HG02973 (cell line): Measurements from ENCODE around the gene GZMH.
"Not testable (repeated sequence)": the region's sequence is repeated elsewhere in the genome, so short reads cannot be mapped to it uniquely, and the experiment has no call there.

ENCODE experiments used
- ATAC-seq: cut with Tn5 transposase; IDR thresholded peaks from one replicate; pipeline ENCODE4 v1.9.1; 2021; ENCODE audit warnings: moderate library complexity; ENCODE audit not compliant: unreplicated experiment

The GZMH gene, protein sequence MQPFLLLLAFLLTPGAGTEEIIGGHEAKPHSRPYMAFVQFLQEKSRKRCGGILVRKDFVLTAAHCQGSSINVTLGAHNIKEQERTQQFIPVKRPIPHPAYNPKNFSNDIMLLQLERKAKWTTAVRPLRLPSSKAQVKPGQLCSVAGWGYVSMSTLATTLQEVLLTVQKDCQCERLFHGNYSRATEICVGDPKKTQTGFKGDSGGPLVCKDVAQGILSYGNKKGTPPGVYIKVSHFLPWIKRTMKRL

DNA sequence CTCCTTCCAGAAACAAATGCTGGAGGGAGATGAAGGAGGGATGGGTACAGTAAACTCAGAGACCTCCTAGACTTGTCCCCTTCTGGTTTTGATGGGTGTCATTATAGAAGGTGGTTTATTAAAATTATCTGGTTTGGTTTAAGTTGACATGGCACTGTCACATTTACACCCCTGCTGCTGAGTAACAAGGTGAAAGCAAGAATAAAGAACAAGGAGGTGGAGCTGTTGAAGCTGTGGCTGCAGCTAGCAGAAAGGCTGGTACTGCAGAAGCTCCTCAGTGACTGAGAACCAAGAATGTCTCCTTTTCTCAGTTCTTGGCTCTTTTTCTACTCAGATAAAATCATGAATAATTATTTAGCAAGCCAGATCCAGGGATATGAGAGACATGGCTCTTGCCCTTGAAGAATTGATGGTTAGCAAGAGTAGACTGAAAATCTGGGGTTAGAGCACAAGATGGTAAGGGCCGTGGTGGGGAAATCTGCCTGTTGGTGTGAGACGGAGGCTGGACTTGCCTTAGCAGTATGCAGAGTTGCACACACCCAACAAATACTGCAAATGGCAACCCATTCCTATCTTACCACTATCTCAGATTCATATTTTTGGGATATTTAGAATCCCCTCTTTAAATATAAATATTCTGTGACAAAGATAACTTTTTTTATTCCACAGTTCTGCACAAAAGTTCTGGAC lies at the start of gene GZMH:
TSS of gene GZMH (minus strand) at position 31 of the 690 bp plus-strand sequence. CDS start 72 bp downstream, outside the sequence.
- ATAC-seq = no peak

DNA sequence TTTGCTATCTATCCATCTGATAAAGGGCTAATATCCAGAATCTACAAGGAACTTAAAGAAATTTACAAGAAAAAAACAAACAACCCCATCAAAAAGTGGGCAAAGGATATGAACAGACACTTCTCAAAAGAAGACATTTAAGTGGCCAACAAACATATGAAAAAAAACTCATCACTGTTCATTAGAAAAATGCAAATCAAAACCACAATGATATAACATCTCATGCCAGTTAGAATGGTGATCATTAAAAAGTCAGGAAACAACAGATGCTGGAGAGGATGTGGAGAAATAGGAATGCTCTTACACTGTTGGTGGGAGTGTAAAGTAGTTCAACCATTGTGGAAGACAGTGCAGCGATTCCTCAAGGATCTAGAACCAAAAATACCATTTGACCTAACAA lies 38.9 kb upstream of the GZMH start:
- not testable (repeated sequence) for ATAC-seq

DNA sequence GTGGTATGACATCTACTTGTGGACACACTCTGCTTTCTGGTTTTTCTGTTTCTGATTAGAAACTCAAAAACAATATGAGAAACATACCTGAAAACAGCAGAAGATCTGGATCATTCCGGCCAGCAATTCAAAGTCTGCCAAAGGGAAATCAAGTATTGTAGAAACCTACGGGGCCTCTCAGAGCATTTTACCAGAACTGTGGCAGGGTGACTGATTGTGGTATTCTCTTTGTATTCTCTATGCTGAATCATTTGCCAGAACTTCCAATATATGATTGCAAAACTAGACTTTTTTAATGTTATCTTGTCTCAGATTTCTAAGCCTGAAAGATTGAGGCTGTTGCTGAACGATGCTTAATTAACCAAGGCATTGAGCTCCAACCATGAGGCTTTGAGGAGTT lies 30.4 kb upstream of the GZMH start:
- ATAC-seq = no peak

DNA sequence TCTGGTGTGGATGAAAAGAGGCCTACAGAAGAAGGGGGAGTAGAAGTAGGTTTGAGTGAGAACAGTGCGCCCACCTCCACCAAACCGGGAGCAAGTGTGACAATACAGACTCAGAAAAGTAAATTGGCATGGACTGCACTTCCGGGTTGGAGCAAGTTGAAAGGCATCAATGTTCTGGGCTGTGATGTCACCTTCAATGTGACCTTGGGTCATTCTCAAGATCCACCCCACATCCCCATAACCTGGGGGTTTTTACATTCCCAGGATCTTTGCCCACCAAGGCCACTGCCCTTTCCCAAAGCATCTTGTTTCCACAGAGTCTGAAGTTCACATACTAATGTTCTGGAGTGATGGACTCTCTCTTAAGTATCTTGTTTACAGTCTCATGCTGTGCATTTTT lies 29.8 kb upstream of the GZMH start:
- ATAC-seq = no peak

DNA sequence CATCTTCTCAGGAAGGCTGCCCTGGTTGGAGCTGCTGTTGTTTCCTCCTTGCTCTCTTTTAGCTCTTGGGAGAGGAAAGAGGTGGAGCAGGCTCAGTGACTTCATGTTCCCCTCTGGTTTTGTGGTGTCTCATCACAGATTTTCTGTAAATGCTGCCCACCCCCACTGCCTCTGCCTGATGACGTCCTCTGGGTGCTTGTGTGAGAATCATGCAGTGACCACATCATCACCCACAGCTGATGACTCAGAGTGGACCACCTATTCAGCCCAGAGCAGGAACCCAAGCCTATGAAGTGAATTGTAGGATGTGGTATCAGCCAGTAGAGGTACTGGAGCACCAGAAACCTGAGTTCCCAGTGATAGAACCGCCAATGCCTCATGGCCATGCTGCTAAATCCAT lies 24.7 kb upstream of the GZMH start, which contains the start of gene GZMB:
TSS of gene GZMB (minus strand) at position 33 of the 400 bp plus-strand sequence. CDS start at position 3, 30 bp downstream.
- no peak for ATAC-seq

DNA sequence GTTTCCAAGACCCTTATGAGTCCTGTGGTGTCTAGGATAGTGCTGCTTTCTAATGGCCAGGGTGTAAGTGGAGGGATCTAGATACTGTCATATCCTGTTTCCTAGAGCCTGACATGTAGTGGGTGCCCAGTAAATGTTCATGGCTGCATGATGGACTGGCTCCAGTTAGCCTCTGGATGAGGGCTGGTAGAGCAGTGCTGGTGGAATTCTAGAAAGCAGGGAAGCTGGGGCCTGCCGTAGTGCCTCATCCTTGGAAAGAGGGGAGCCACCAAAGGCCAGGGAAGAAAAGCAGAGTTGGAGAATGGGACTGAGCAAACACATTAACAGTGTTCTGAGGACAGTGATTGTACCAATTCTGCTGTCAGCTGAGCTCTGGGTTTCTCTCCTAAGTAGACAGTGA lies 23.9 kb upstream of the GZMH start:
- ATAC-seq = no peak

DNA sequence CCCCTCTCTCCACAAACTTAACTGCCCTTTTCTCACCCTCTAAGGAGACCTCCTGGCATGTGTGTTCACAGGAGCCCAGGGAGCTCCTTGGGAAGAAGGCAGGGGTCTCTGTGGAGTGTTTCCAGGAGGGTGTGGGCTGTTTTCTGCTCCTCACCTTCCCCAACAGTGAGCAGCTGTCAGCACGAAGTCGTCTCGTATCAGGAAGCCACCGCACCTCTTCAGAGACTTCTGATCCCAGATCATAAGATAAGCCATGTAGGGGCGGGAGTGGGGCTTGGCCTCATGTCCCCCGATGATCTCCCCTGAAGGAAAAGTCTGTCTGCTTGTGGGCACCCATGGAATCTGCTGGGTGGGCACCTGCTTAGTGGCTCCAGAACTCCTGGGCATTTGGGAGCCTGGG lies 23.3 kb upstream of the GZMH start:
- ATAC-seq = no peak

DNA sequence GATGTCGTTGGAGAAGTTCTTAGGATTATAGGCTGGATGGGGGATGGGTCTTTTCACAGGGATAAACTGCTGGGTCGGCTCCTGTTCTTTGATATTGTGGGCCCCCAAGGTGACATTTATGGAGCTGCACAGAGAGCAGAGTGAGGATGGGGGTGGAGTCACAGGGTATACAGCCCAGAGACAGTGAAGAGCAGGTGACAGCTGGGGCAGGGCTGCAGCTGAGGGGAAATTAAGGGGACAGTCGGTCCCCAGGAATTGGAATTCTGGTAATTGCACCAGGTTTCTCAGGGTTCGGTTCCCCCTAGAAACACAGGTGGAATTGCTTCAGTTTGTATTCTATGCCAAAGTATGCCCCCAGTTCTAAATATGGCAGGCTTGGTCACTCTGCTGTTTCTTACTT lies 22.9 kb upstream of the GZMH start:
- no peak for ATAC-seq

DNA sequence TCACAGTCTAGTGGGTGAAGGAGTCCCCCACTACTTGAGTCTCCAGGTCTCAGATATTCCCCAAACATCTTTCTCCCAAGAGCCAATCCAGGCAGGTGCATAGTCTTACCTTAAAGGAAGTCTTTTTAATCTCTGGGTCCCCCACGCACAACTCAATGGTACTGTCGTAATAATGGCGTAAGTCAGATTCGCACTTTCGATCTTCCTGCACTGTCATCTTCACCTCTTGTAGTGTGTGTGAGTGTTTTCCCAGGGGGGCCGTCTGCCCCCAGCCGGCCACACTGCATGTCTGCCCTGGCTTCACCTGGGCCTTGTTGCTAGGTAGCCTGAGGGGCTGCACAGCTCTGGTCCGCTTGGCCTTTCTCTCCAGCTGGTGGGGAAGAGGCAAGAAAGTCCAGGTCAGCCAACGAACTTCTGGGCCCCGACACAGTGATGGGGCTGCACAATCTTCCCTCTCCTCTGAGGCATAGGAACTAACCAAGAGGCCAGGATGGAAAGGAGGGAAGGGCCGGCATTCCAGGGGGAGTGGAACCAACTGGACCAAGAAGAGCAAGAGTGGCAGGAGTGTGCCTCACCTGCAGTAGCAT lies 22.4 kb upstream of the GZMH start:
- ATAC-seq = no peak

DNA sequence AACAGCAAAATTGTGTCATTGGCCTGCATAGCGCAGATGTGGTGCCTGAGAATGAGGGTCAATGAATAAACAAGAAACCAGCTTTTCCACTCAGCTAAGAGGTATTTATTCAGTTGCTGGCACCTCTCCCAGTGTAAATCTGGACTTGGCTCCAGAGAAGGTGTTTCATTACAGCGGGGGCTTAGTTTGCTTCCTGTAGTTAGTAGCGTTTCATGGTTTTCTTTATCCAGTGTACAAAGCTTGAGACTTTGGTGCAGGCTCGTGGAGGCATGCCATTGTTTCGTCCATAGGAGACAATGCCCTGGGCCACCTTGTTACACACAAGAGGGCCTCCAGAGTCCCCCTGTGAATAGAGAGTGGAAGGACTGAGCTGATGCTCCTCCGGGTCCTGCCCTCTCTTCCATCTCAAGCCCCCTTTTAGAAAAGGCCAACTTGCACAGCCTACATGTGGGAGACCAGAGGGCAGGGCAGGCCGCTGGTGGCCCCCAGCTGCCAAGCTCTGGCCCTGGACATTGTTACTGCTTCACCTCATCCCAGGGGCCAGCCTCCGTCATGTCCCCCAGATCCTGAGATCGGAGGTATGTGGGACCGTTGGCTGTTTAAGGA lies 21.5 kb upstream of the GZMH start:
- no peak for ATAC-seq

DNA sequence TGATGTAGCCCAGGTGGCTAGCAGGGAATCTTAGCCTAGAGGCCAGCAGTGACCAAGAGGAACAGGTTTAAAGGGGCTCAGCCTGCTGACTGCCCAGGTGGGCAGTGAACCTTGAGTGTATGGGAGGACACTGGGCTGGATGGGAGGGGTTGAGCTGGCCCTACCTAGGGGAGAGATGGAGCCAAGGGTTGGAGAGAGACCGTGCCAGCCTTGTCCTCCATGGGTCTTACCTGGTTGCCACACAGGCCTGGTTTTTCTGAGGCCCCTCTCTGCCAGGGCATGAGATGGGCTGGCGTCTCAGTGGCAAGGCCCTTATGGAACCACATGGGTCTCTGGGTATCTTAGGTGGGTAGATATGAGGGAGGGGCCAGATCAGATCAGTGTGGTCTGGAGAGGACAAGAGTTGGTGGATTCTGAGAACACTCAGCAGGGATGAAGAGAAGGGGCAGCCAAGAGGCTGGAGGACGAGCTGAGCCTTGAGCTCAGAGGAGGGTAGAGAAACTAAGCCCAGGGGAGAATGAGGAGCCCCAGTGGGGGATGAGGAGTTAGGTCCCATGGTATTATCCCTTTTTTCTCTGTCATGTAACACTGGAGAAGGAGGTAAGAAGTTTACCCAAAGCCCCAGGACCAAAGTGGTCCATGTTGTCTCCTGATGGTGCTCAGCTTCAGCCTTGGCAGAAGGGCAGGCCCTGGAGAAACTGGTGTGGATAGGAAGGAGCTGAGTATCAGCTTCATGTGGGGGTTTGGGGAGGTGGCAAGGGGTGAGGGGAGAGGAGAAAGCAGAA lies 20.8 kb upstream of the GZMH start:
- no peak for ATAC-seq

DNA sequence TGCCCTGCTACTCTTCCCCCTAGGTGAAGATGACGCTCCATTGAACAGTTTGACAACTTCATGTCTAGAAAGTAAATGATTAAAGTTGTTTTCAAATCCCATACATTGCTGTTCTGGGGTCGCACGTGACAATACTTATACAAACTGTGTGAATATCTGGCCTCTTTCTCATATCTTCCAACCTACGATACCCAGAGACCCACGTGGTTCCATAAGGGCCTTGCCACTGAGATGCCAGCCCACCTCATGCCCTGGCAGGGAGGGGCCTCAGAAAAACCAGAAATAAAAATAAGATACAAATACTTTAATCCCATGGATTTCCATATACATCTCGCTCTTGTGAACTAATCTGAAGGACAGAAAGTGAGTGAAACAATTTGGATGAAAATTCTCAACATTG lies 20.0 kb upstream of the GZMH start:
- ATAC-seq = no peak

DNA sequence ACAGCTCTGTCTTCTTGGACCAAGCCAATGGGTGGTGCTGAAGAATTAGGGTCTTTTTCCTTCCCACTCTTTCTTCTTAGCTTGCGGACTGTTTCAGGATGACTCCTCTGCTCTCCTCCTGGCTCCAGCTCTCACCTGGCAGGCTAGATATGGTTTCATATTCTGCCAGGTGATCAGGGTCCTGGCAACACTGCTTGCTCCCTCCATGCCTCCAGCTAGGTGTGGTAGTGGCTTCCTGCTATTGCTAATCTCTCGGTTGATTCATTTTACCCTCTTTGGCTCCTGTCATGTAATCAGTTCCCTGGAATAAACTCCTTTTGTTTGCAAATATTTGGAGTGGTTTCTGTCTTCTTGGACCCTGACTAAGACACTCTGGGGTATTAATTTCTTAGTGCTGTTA lies 4.3 kb upstream of the GZMH start:
- ATAC-seq = no peak

DNA sequence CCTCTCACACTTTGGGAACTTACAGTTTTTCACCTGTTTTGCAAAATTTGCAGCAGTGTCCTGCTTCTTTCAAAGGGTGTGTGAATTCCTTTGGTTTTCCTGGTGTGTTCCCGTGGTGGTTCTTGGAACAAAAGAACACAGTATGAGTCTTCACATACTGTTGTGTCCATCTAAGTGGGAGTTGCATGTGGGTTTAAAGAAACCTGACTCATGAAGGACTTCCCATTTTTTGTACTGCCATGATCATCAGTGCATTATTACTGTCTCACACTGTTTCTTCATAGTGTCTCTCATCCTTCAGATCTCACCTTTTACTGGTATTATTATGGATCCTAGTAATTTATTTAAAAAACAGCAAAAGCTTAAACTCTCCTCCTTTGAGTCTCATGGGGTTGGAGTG lies 3.8 kb upstream of the GZMH start:
- ATAC-seq = no peak

DNA sequence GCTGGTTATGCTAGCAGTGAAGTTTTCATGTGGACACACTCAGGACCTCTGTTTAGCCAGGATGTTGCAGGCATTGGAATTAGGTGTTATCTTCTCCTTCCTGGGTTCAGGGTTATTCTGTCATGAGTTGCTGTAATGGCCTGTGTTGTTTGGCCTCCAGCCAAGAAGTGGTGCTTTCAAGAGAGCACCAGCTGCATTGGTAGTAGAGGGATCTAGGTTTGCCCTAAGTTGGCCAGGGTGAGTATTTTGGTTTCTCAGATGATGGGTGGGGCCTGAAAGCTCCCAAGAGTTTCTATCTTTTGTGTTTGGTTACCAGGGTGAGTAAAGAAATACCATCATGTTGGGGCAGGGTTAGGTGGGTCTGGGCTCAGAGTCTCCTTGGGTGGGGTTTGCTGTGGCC lies 2.7 kb upstream of the GZMH start:
- no peak for ATAC-seq

DNA sequence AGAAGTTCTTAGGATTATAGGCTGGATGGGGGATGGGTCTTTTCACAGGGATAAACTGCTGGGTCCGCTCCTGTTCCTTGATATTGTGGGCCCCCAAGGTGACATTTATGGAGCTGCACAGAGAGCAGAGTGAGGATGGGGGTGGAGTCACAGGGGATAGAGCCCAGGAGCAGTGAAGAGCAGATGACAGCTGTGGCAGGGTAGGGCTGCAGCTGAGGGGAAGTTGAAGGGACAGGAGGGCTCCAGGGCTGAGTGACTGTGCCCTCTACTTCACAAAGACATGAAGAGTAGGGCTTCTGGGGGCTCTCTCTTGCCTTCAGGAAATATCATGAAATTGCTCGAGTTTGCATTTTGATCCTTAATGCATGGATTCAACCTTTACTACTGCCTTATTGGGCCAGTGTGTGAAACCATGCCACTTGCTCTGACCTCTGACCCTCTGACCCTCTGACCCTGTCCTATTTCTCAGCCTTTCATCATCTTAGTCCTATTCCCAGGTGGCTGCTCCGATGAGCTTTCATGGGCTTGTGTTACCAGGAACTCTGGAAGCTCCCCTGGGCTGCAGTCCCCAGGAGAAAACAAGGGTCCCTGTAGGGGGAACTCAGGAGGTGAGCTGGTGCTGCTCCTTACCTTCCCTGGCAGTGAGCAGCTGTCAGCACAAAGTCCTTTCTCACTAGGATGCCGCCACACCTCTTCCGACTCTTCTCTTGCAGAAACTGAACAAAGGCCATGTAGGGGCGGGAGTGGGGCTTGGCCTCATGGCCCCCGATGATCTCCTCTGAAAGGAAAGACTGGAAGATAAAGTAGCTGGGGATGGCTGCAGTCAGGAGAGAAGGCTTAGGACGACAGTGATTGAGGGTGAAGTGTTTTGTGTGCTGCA lies 1.6 kb downstream of the GZMH start:
- ATAC-seq = no peak

DNA sequence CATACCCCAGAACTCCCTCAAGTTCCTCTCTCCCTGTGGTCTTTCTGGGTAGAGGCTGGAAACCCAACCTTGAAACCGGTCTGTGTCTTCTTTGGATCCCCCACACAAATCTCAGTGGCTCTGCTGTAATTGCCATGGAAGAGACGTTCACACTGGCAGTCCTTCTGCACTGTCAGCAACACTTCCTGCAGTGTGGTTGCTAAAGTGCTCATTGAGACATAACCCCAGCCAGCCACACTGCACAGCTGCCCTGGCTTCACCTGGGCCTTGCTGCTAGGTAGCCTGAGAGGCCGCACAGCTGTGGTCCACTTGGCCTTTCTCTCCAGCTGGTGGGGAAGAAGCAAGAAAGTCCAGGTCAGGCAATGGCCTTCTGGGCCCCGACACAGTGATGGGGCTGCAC lies 2.4 kb downstream of the GZMH start:
- ATAC-seq = no peak

DNA sequence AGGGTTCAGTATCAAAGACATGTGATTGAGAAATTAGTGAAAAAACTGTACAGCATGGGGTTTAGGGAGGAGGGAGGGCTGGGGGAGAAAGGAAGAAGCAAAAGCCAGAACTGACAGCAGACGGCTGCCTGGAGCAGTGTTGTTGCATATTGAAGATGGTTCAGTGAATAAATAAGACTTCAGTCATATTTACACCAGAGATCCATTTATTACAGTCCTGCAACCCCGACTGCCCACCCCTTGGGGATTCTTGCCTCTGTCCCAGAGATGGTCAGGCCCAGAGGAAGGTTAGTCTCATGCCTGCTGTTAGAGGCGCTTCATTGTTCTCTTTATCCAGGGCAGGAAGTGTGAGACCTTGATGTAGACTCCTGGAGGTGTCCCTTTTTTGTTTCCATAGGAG lies 3.2 kb downstream of the GZMH start:
- ATAC-seq = no peak

DNA sequence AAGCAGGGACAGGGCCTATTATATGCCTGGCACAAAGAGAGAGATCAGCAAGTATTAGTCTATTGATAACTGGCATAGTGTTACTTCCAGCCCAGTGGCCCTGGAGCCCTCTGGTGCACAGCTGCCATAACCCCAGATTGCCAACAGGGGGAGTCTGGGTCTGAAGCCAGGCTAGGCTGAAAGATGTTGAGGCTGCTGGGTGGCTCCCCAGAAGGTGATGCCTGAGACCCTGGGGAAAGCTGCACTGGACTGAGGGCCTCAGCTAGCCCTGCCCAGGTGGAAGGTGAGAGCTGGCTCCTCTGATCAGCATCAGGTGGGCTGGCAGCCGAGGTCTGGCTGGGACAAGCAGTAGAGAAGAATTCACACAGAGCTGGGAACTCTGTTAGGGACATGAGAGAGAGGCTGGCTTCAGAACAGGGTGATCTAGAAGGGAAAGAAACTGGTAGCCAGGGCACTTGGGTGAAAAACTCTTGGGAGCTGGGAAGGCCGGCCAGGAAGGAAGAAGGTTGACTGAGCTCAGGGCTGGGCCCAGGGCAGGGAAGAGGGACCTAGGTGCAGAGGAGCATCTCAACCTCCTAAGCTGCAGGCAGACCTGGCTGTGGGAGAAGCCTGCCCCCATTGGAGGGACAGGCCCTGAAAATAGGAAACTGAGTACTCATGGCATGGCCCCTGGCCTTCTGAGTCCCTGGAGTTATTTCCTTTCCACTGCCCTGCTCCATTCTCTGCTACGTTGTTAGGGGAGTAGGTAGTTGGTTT lies 3.9 kb downstream of the GZMH start:
- peak; percentile 85 for ATAC-seq
